PC-3 (cell line): ENCODE measurements around the gene SP3. TPM values are rescaled to one million over a fixed set of nuclear protein-coding genes. Genes with fewer than 3 reads are reported as not detected.

Source experiments
- ATAC-seq: fragments of 200-7000 bp; cut with Tn5 transposase; 2 replicates; pipeline ENCODE4 v1.9.1; 2020; ENCODE audit warnings: mild to moderate bottlenecking, moderate library complexity
- BruUV-seq: library from RNA; stranded (reverse); fragments of 400-500 nt; replicated peaks from 2 replicates; lab custom pipeline; 2021; lab: Mats Ljungman, UMichigan
- CTCF ChIA-PET: fragments of 300-600 bp; sonication (Branson Sonifier 250); formaldehyde crosslinking; loops from one replicate; lab custom pipeline; 2022; ENCODE audit warnings: antibody characterized with exemption; lab: Charles Lee
- POLR2A ChIA-PET: fragments of 300-600 bp; sonication (Branson Sonifier 250); formaldehyde crosslinking; loops from one replicate; lab custom pipeline; 2022; ENCODE audit warnings: antibody characterized with exemption; ENCODE audit not compliant: unreplicated experiment; lab: Charles Lee
- DNase-seq: peaks from one replicate; pipeline ENCODE4 v3.0.0-alpha.2; 2015
- H2AFZ ChIP-seq: fragments of 300-600 bp; sonication (generic); 2 replicates; pipeline ENCODE4 v1.6.0; 2016; ENCODE audit warnings: antibody characterized with exemption, low read length
- H3F3A ChIP-seq: fragments of 300-600 bp; sonication (generic); one replicate; pipeline ENCODE4 v1.6.0; 2017; ENCODE audit warnings: antibody characterized with exemption, low read length, control low read depth, mild to moderate bottlenecking; ENCODE audit not compliant: unreplicated experiment
- H3K27ac ChIP-seq: fragments of 300-600 bp; sonication (generic); 2 replicates; pipeline ENCODE4 v1.5.1; 2016; ENCODE audit warnings: mild to moderate bottlenecking, low read length
- H3K27me3 ChIP-seq: fragments of 300-600 bp; sonication (generic); 2 replicates; pipeline ENCODE4 v1.6.1; 2016; ENCODE audit warnings: low read length, mixed read lengths
- H3K36me3 ChIP-seq: fragments of 300-600 bp; sonication (generic); 2 replicates; pipeline ENCODE4 v1.6.1; 2016; ENCODE audit warnings: low read depth, mixed run types, low read length, mixed read lengths
- H3K4me1 ChIP-seq: fragments of 300-600 bp; sonication (generic); 2 replicates; pipeline ENCODE4 v1.5.1; 2016; ENCODE audit warnings: low read length; ENCODE audit not compliant: insufficient read depth
- H3K4me2 ChIP-seq: fragments of 300-600 bp; sonication (generic); 2 replicates; pipeline ENCODE4 v1.6.0; 2016; ENCODE audit warnings: low read length
- H3K4me3 ChIP-seq: fragments of 300-600 bp; sonication (generic); 2 replicates; pipeline ENCODE4 v1.5.1; 2016; ENCODE audit warnings: mild to moderate bottlenecking, low read length, mixed read lengths
- H3K79me2 ChIP-seq: fragments of 300-600 bp; sonication (generic); 2 replicates; pipeline ENCODE4 v1.6.1; 2017; ENCODE audit warnings: low read length, mixed read lengths
- H3K9ac ChIP-seq: fragments of 300-600 bp; sonication (generic); 2 replicates; pipeline ENCODE4 v1.6.0; 2016; ENCODE audit warnings: mild to moderate bottlenecking, low read length
- H3K9me2 ChIP-seq: fragments of 300-600 bp; sonication (generic); replicated peaks from 2 replicates; pipeline ENCODE4 v1.6.1; 2016; ENCODE audit warnings: mixed run types, low read length, mixed read lengths
- H3K9me3 ChIP-seq: fragments of 300-600 bp; sonication (generic); 2 replicates; pipeline ENCODE4 v1.6.1; 2016; ENCODE audit warnings: low read length, mixed read lengths
- H4K20me1 ChIP-seq: fragments of 300-600 bp; sonication (generic); 2 replicates; pipeline ENCODE4 v1.6.1; 2016; ENCODE audit warnings: low read length, mixed read lengths
- CTCF ChIP-seq: fragments of 300-600 bp; sonication (generic); conservative IDR thresholded peaks from 2 replicates; pipeline ENCODE4 v1.5.1; 2017; ENCODE audit warnings: antibody characterized with exemption, low read depth, mild to moderate bottlenecking, low read length
- EZH2 ChIP-seq: fragments of 300-600 bp; sonication (generic); IDR thresholded peaks from one replicate; pipeline ENCODE4 v1.6.1; 2017; ENCODE audit warnings: antibody characterized with exemption, mild to moderate bottlenecking, low read length; ENCODE audit not compliant: unreplicated experiment
- EZH2phosphoT487 ChIP-seq: fragments of 300-600 bp; sonication (generic); IDR thresholded peaks from 2 replicates; pipeline ENCODE4 v1.6.1; 2018; ENCODE audit warnings: mild to moderate bottlenecking, antibody characterized with exemption, low read length, borderline replicate concordance
- intact Hi-C: fragments of 100-400 bp; cut with micrococcal nuclease; formaldehyde crosslinking; loops from 2 replicates; pipeline ENCODE4 v1.9.0; 2023
- total RNA-seq: library from RNA; depleted of rRNA; stranded (reverse); fragments of >200 nt; gene quantifications from 2 replicates; pipeline ENCODE4 v1.2.3, GENCODE V29; 2014

Gene SP3
- total RNA-seq, 1 experiment from 2014 or later: 117 TPM

DNA sequence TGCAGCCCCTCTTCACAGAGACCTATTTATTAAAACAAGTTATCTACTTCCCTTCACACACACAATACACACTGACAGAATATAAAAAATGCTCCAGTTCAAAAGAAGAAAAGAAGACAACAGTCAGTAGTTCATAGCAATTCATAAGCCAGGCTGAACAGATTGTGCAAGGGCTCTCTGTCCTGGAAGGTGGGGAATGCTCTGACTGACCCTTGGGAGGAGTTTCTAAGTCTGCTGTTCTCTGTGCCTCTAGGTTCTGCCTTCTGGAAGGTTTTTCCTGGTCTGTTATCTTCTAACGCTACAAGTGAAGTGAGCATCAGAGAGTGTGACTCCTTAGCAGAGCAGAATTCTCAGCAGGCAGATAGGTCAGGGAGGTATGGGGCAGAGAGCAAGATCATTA is 35.7 kb downstream of the SP3 start:
- intact Hi-C loops: no loop called here
- CTCF ChIA-PET: no interaction called here
- Histone ChIP-seq H3K9ac (no peak overlapping the region), H3K27me3 (no peaks in the 10 kb centered on the region), H2AFZ (no peak overlapping the region), H3K9me3 (no peaks in the 10 kb centered on the region), H3K4me2 (no peak overlapping the region), H3K79me2 (peaks cover 97% of the 10 kb centered on the region), H3K27ac (no peak overlapping the region), H3F3A (no peaks in the 10 kb centered on the region), H3K9me2 (no peaks in the 10 kb centered on the region), H3K36me3 (peaks cover 12% of the 10 kb centered on the region), H3K4me1 (peaks cover under 1% of the 10 kb centered on the region; the same call in 1 of the 2 replicates), H3K4me3 (no peak overlapping the region), H4K20me1 (peaks cover 2% of the 10 kb centered on the region)
- ATAC-seq (no peak), DNase-seq (no peak)
- BruUV-seq: no TSS peak
- TF ChIP-seq EZH2phosphoT487 (no peak), CTCF (no peak), EZH2 (no peak)
- POLR2A ChIA-PET: no interaction called here

GRCh38 chr2:173926875-173927274 is 38.3 kb downstream of the SP3 start:
- BruUV-seq: no TSS peak
- Histone ChIP-seq H3K9me3 (no peaks in the 10 kb centered on the region), H3F3A (no peaks in the 10 kb centered on the region), H3K9ac (no peak overlapping the region), H3K79me2 (peaks cover 97% of the 10 kb centered on the region), H3K4me3 (no peak overlapping the region), H3K9me2 (no peaks in the 10 kb centered on the region), H3K36me3 (peaks cover 4% of the 10 kb centered on the region), H3K4me1 (no peaks in the 10 kb centered on the region), H2AFZ (no peak overlapping the region), H3K27me3 (no peaks in the 10 kb centered on the region), H3K27ac (no peak overlapping the region), H4K20me1 (peaks cover 8% of the 10 kb centered on the region; the same call in 1 of the 2 replicates), H3K4me2 (no peak overlapping the region)
- TF ChIP-seq CTCF: no peak
- TF ChIP-seq EZH2phosphoT487: no peak
- no peak for TF ChIP-seq EZH2
- CTCF ChIA-PET: no interaction called here
- DNase-seq: no peak
- ATAC-seq: no peak
- intact Hi-C loops: no loop called here
- POLR2A ChIA-PET: no interaction called here

GRCh38 chr2:173924285-173924684 is 40.9 kb downstream of the SP3 start:
- Histone ChIP-seq H3K27ac (no peak overlapping the region), H3K36me3 (peaks cover 6% of the 10 kb centered on the region; the same call in 1 of the 2 replicates), H3K9me2 (no peaks in the 10 kb centered on the region), H3K4me3 (no peak overlapping the region), H3K9me3 (no peaks in the 10 kb centered on the region), H2AFZ (no peak overlapping the region), H3K27me3 (no peaks in the 10 kb centered on the region), H3F3A (no peaks in the 10 kb centered on the region), H4K20me1 (peaks cover 8% of the 10 kb centered on the region; the same call in 1 of the 2 replicates), H3K79me2 (peaks cover 97% of the 10 kb centered on the region), H3K4me2 (no peak overlapping the region), H3K4me1 (no peaks in the 10 kb centered on the region), H3K9ac (no peak overlapping the region)
- ChIA-PET CTCF (no interaction called here), POLR2A (no interaction called here)
- no peak for TF ChIP-seq EZH2phosphoT487
- no peak for TF ChIP-seq EZH2
- no peak for TF ChIP-seq CTCF
- intact Hi-C loops: no loop called here
- ATAC-seq: no peak
- no TSS peak for BruUV-seq
- DNase-seq: no peak
